ENCODE measurements around the gene SBK3. TPM values are rescaled to one million over a fixed set of nuclear protein-coding genes. Genes with fewer than 3 reads are reported as not detected.

SBK3 gene
- total RNA-seq, 4 donors from 2014 or later, result 0.22 to 1.0 TPM; not detected in 2

DNA sequence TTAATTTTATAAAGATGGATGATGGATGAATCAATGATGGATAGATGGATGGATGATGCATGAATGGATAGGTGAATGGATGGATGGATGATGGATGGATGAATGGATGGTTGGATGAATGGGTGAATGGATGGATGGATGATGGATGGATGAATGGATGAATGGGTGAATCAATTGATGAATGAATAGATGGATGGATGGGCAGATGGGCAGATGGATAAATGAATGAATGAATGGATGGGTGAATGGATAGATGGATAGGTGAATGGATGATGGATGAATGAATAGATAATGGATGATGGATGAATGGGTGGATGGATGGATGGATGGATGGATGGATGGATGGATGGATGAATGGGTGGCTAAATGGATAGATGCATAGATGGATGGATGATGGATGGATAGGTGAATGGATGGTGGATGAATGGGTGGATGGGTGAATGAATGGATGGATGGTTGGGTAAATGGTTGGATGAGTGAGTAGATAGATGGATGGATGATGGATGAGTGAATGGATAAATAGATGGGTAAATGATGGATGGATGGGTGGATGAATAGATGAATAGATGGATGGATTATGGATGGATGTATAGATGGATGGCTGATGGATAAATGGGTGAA is 22.5 kb upstream of the SBK3 start:
- TF ChIP-seq POLR2A (IDR thresholded peaks at IDR 0.05), result no peak
- TF ChIP-seq, protein P1, sequence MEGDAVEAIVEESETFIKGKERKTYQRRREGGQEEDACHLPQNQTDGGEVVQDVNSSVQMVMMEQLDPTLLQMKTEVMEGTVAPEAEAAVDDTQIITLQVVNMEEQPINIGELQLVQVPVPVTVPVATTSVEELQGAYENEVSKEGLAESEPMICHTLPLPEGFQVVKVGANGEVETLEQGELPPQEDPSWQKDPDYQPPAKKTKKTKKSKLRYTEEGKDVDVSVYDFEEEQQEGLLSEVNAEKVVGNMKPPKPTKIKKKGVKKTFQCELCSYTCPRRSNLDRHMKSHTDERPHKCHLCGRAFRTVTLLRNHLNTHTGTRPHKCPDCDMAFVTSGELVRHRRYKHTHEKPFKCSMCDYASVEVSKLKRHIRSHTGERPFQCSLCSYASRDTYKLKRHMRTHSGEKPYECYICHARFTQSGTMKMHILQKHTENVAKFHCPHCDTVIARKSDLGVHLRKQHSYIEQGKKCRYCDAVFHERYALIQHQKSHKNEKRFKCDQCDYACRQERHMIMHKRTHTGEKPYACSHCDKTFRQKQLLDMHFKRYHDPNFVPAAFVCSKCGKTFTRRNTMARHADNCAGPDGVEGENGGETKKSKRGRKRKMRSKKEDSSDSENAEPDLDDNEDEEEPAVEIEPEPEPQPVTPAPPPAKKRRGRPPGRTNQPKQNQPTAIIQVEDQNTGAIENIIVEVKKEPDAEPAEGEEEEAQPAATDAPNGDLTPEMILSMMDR (IDR thresholded peaks at IDR 0.05), result no peak
- intact Hi-C loops (cut with DNase I), result no loop called here
- no peaks in the 10 kb centered on the region for H3K9me3 ChIP-seq
- peaks cover 0 to 4% (median 0%) of the 10 kb centered on the region in 3 donors for H3K4me1 ChIP-seq
- peaks cover 0 to 31% (median 0%) of the 10 kb centered on the region in 4 donors for H3K27me3 ChIP-seq
- H3K36me3 ChIP-seq, result no peaks in the 10 kb centered on the region
- H3K27ac ChIP-seq, result no peak overlapping the region
- no peak for DNase-seq
- no peak overlapping the region for H3K4me3 ChIP-seq

DNA sequence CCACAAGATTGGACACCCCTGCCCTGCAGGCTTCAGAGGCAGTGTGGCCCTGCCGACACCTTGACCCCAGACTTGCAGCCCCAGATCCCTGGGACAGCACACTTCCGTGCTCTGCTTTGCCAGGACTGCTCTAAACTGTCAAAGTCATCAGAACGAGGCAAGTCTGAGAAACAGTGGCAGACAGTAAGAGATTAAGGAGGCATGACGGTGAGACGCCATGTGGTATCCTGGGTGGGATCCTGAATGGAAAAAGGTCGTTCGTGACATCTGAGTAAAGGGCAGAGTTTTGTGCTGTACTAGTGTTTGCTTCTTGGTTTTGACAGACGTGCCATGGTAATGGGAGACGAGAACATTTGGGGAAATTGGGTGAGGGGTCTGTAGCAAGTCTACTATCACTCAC is 21.5 kb upstream of the SBK3 start:
- intact Hi-C loops (cut with DNase I), result no loop called here
- H3K4me3 ChIP-seq, result no peak overlapping the region
- no peak for DNase-seq

DNA sequence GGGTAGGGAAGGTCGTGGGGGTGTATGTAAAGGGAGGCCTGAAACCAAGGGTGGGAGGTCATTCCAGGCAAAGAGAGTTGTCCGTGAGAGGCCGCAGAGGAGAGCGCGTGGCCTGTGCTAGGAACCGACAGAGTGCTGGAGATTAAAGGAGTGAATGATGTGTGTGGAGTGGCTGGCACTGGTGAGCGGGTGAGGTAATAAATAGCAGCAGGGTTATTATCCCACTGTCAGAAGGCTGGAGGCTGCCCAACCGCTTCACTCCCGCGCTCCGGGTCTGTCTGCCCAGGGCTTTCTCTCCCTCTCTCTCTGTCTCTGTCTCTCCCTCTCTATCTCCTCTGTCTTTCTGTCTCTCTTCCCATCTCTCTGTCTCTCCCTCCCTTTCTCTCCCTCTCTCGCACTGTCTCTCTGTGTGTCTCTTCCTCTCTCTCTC is 17.9 kb upstream of the SBK3 start:
- no peaks in the 10 kb centered on the region for H3K36me3 ChIP-seq
- no peak for TF ChIP-seq POLR2A (IDR thresholded peaks at IDR 0.05)
- TF ChIP-seq, protein P1 (IDR thresholded peaks at IDR 0.05), result no peak
- H3K9me3 ChIP-seq, result peaks cover 0 to 7% (median 0%) of the 10 kb centered on the region in 3 donors
- intact Hi-C loops (cut with DNase I), result no loop called here
- H3K27me3 ChIP-seq, result peaks cover 0 to 47% (median 0%) of the 10 kb centered on the region in 4 donors
- no peak overlapping the region for H3K27ac ChIP-seq
- no peak overlapping the region for H3K4me3 ChIP-seq
- peaks cover 0 to 4% (median 0%) of the 10 kb centered on the region in 3 donors for H3K4me1 ChIP-seq
- DNase-seq, result no peak
- 32 to 45% methylated on average over 12 of the region's 12 CpGs for WGBS, 2 donors

More for the DNA sequence above, 21.5 kb upstream of the SBK3 start:
- Histone ChIP-seq H3K27ac (no peak overlapping the region), H3K27me3 (peaks cover 0 to 31% (median 0%) of the 10 kb centered on the region in 4 donors), H3K9me3 (no peaks in the 10 kb centered on the region), H3K36me3 (no peaks in the 10 kb centered on the region), H3K4me1 (peaks cover 0 to 4% (median 0%) of the 10 kb centered on the region in 3 donors)
- WGBS, 2 donors, result 35 to 36% methylated on average over 9 of the region's 9 CpGs
- TF ChIP-seq POLR2A (IDR thresholded peaks at IDR 0.05), result no peak
- TF ChIP-seq, protein P1 (IDR thresholded peaks at IDR 0.05), result no peak

DNA sequence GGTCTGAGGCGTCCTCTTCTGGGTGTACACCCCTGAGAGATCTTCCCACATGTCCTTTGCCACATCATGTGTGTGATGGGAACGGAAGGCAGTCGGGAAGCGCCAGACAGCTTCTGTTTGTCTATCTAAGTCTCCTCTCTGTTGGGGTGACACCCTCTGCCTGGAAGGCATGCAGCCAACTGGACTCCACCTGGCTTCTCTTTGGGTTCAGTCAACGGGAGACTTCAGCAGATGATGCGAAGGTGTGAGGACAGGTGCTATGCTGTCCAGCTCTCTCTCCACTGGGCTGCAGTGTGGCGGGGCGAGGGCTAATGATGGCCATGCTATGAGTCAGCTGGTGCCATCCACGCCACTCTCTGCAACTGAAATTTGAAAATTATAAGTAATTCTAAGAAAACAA is 14.3 kb upstream of the SBK3 start:
- peaks cover 0 to 7% (median 0%) of the 10 kb centered on the region in 3 donors for H3K9me3 ChIP-seq
- TF ChIP-seq, protein P1 (IDR thresholded peaks at IDR 0.05), result no peak
- no peak for TF ChIP-seq POLR2A (IDR thresholded peaks at IDR 0.05)
- no peak overlapping the region for H3K4me3 ChIP-seq
- DNase-seq, result no peak
- H3K27me3 ChIP-seq, result peaks cover 0 to 33% (median 0%) of the 10 kb centered on the region in 4 donors
- H3K27ac ChIP-seq, result no peak overlapping the region
- H3K36me3 ChIP-seq, result no peaks in the 10 kb centered on the region
- WGBS, 2 donors, result 56 to 80% methylated on average over 9 of the region's 9 CpGs
- peaks cover 0 to 4% (median 0%) of the 10 kb centered on the region in 3 donors for H3K4me1 ChIP-seq
- intact Hi-C loops (cut with DNase I), result no loop called here

DNA sequence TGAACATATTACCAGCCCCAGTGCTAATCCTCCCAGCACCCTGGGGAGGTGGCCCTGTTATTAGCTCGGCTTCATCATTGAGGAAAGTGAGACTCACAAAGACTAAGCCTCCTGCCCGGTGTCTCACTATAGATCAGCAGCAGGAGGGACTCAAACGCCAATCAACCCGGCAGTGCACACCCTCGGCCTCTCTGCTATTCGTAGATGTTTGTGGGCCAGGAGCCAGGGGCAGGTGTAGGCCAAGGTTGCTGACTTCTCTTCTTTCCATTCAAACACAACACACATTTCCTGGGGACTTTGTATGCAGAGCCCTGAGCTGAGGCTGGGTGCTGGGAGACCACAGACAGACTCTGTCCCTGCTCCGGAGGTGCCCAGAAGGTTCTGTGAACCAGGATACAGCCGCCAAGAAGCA is 9.4 kb upstream of the SBK3 start:
- H3K36me3 ChIP-seq, result no peaks in the 10 kb centered on the region
- DNase-seq, result no peak
- TF ChIP-seq, protein P1 (IDR thresholded peaks at IDR 0.05), result no peak
- TF ChIP-seq POLR2A (IDR thresholded peaks at IDR 0.05), result no peak
- WGBS, 2 donors, result 68 to 89% methylated on average over 4 to 5 of the region's 8 CpGs
- no peak overlapping the region for H3K27ac ChIP-seq
- H3K4me3 ChIP-seq, result no peak overlapping the region
- intact Hi-C loops (cut with DNase I), result no loop called here
- peaks cover 0 to 6% (median 1%) of the 10 kb centered on the region in 3 donors for H3K4me1 ChIP-seq
- H3K9me3 ChIP-seq, result no peaks in the 10 kb centered on the region
- peaks cover 0 to 48% (median 0%) of the 10 kb centered on the region in 4 donors for H3K27me3 ChIP-seq

All from esophagus squamous epithelium (tissue), 5 donors.